Measurements from ENCODE around the gene ADAMTS8.

GRCh38 chr11:130370845-130371590, 57.4 kb downstream of the ADAMTS8 start:
- TF ChIP-seq POLR2AphosphoS5 (IDR thresholded peaks at IDR 0.05; ENCODE audit: insufficient read depth, low read depth, low read length): no peak
- TF ChIP-seq EZH2 (IDR thresholded peaks at IDR 0.05; ENCODE audit: borderline replicate concordance, low read depth, low read length, severe bottlenecking): no peak
- no peak for TF ChIP-seq MYC (IDR thresholded peaks at IDR 0.05; ENCODE audit: low read depth, low read length)
- TF ChIP-seq POLR2A (IDR thresholded peaks at IDR 0.05; ENCODE audit: low read depth, low read length): no peak
- TF ChIP-seq CTCF (IDR thresholded peaks at IDR 0.05; ENCODE audit: extremely low read depth in 1 of 2, insufficient read depth in 1 of 2, low read depth in 1 of 2, low read length in 2 of 2): no peak
- no peak for TF ChIP-seq FOS (IDR thresholded peaks at IDR 0.05; ENCODE audit: borderline replicate concordance, insufficient read depth, low read length)
- no peak for TF ChIP-seq MAX (IDR thresholded peaks at IDR 0.05; ENCODE audit: insufficient read depth, insufficient read length)

Data from endothelial cell of umbilical vein (primary cell).